KBM-7 (cell line): ENCODE measurements around the gene SDK1.
"Not testable (repeated sequence)": the region's sequence is repeated elsewhere in the genome, so short reads cannot be mapped to it uniquely, and the experiment has no call there.

ENCODE experiments used
- DNase-seq: peaks from one replicate; pipeline ENCODE4 v3.0.0-alpha.2; 2015
- in situ Hi-C: fragments of 300-500 bp; cut with MboI; formaldehyde crosslinking; loops from 2 replicates; pipeline ENCODE4 v1.14.3; 2020; ENCODE audit warnings: low sequenced_read_pairs, low pct_unique_long_range_greater_than_20kb, mixed read lengths

SDK1 gene

DNA sequence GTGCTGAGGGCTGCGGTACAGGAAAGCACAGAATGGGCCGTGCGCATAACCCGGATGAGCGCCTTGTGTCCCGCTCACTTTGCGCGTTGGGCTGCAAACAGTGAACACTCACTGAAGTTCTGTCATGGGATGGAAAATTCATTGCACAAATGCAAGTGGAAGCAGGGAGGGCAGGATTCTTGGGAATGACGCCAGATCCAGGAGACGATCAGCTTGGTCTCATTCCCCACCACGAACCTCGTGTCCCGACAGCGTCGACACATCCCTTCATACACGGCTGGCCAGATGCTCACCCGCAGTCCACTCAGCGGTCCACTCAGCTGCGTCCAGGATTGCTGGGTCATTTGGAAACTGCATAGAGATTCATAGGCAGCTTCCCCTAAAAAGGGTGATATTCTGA is 607.1 kb downstream of the SDK1 start:
- in situ Hi-C loops, result no loop called here
- DNase-seq, result no peak

DNA sequence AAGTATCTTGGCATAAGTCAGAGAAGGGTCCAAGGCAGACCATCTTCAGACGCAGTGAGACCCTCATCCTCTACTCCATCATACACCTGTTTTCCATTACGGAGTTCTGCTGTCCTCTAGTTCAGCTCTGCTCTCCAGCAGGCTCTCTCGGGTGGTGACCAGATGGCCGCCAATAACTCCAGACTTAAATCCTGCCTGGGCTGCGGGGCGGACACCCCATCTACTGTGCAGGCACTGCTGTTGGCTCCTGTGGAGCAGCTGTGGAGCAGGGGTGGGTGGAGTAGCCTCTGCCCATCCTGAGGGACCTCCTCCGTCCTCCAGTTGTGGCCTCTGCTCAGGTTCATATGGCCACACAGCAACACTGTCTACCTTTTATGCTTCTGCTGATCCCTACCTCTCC is 608.1 kb downstream of the SDK1 start:
- no peak for DNase-seq
- in situ Hi-C loops, result no loop called here

DNA sequence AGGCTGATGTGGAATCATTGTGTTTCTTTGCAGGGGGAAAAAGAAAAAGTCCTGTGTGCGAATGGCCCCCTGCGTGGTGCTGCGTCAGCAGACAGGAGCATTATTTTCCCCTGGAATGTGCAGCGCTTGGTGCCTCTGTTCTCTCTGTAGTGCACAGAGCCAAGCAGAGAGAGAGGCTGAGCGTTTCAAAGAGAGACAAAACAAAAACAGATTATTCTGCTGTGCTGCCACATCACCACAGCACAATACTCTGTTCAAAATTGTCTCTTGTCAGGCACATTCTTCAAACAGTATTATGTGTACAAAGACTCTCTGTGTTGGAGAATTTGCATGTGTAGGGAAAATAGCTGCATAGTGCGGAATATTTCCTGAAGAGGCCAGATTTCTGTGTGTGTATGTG is 609.0 kb downstream of the SDK1 start:
- no peak for DNase-seq
- in situ Hi-C loops, result no loop called here

DNA sequence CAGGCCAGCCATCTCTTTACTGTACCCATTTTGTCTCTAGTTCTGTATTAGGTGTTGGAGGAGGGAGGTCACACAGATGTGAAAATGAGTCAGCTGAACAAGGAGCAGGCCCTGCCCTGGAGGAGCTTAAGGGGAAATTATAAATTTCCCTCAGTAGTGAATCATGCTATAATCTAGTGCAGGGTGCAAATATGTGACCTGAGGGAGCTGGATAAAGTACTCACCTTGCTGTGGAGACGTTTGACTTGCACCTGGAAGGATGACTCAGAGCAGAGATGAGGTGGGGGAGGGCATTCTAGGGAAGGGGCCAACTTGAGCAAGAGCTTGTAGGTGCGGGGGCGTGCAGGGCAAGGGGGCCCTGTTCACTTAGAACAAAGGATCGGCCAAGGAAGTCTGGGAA is 610.6 kb downstream of the SDK1 start:
- DNase-seq, result no peak
- in situ Hi-C loops, result no loop called here

DNA sequence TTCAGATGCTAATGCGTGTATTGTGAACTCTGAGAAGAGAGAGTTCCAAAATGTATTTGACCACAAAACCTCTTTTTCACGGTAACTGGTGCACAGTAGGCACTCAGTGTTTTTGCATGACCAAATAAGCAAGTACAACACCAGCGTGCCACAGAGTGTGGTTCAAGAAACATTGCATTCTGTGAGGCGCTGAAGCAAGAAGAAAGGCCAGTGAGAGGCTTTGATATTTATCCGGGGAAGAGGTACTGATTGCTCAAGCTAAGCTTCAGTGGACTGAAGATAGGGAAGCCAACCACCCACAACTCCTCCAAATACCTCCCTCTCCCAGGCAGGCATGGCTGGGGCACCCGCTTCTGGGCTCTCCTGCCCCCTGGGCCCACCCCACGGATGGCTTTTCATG is 611.2 kb downstream of the SDK1 start:
- in situ Hi-C loops, result no loop called here

DNA sequence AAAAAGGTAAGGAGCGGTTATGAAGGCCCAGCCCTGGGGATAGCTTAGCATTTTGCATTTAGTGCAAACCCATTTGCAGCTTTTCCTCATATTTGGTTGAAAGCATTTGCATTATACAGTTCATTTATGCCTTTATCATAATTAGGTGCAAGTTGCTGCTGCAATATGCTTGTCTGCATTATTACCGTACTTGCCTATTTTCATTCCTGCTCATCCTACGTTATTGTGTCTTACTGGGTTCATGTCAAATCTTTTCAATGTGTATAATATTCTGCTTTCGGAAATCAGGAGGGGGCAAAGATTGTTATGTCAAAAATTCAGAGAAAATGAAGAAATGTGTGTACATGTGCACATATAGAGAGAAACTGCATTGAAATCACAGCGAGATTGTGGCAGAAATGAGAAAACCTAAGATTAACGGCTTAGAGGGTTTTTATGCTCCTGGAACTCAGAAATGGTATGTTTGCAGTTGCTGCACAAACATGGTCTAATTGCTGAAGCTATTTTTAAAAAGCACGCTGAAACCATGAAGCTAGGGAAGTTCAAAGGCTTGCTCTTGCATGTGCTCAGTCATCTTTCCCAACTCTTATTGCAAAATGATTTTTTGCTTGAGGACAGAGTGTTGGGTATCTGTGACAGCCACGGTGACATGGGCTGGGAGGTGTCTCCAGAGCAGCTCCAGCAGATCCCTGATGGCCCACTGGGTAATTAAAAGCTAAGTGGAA is 613.2 kb downstream of the SDK1 start:
- no peak for DNase-seq

More for the DNA sequence above, 611.2 kb downstream of the SDK1 start:
- DNase-seq, result no peak

DNA sequence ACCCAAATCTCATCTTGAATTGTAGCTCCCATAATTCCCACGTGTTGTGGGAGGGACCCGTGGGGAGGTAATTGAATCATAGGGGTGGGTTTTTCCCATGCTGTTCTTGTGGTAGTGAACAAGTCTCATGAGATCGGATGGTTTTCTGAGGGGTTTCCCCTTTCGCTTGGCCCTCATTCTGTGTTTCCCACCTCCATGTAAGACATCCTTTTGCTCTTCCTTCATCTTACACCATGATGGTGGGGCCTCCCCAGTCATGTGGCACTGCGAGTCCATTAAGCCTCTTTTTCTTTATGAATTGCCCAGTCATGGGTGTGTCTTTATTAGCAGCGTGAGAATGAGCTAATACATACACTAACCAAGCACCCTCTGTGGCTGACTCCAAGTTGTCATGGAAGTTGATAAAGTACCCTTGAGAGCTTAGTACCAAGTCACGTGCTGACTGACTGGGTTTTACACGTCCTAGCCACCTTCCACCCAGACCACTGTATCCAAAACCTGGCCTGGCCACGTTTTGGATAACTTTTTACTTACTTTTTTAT is 614.4 kb downstream of the SDK1 start:
- no peak for DNase-seq
- in situ Hi-C loops, result no loop called here

More for the DNA sequence above, 613.2 kb downstream of the SDK1 start:
- in situ Hi-C loops, result no loop called here

DNA sequence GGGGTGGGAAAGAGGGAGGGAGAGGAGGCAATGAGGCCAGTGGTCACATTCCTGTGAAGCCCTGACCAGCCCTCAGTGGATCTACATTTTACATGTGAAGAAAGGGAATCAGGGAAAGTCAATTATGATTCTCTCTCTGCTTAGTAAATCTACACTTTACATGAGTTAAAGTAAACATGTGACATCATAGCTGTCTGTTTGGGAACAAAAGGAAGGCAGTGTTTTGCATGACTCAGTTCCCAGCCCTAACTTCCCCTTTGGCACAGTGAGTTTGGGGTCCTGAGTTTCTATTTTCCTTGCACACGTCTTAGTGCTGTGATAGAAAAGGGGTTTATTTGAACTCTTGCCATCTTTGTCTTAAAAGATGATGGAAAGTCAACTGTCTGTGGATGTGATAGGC is 615.1 kb downstream of the SDK1 start:
- in situ Hi-C loops, result no loop called here
- DNase-seq, result no peak

DNA sequence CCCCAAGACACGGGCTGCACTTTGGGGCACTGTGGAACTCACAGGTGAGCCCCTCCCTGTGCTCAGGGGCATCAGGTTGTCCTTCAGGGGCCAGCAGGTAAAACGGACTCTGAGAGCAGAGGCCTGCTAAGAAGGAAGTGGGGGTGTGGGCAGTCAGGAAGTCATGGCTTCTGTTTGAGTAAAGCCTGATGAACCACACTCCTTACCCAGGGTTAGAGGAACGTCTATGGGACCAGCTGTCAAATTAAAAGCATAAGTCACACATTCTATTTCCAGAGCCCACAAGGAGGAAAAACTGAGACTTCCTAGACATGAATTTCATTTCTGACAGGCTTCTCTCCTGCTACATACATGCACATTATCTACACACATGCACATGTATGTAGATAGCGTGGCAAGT is 616.4 kb downstream of the SDK1 start:
- no peak for DNase-seq
- in situ Hi-C loops, result no loop called here

DNA sequence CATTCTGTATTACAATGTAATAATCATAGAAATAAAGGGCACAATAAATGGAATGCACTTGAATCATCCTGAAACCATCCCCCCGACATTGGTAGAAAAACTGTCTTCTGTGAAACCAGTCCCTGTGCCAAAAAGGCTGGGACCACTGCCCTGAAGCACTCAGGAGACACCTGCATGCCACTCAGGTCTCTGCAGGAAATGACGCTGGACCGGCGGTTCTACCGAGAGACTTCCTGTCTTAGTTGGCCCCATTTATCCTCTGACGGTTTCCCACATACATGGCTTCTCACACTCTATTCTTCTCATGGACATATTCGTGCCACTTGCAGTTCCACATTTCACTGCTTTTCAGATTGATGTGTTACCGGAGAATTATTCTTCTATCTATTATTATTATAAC is 617.5 kb downstream of the SDK1 start:
- DNase-seq, result no peak
- in situ Hi-C loops, result no loop called here

DNA sequence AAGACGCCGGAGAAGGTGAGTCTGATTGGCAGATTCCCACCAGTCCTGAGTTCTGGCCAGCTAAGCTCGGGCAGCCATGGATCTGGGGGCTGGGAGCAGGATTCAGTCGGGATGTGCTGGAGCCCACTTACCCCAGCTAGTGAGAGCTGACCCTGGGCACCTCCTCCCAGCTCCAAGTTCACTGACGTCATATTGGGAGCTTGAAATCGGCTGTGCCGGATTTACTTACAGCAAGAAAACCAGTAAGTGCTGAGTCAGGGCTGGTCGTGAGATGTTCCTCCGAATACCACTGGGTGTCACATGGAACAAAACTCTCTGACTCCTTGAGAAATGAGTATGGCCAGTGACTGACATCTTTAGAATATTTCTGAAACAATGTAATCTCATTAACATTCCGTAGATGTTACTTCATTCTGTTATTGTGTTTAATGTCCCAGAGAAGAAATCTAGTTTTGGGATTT is 621.2 kb downstream of the SDK1 start:
- peak; percentile 4 for DNase-seq
- in situ Hi-C loops, result no loop called here

DNA sequence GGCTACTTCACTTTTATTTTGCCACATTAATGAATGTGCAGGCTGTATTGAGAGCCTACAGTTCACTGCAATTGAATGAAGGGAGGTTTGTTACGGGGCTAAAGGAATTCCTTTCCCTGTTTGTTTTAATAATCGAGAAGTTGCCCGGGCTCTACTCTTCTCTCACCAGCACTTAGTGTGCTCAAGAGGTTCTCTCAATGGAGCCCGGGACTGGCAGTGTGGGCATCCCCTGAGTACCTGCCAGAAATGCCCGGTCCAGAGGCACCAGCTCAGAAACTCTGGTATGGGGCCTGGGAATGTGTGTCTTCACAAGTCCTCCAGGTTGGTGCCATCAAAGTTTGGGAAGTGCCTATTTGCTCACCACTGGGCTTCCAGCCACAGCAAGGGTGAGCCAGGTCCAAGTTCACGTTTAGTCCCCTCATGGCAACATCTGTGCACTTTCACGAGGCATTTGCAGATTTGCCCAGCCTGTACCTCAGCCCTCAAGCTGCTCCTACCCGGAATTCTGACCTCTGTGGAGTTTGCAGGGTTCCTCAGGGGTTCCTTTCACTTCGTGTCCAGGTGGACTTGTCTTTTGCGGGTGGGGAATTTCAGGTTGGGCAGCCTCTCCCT is 622.4 kb downstream of the SDK1 start:
- no peak for DNase-seq
- in situ Hi-C loops, result no loop called here

DNA sequence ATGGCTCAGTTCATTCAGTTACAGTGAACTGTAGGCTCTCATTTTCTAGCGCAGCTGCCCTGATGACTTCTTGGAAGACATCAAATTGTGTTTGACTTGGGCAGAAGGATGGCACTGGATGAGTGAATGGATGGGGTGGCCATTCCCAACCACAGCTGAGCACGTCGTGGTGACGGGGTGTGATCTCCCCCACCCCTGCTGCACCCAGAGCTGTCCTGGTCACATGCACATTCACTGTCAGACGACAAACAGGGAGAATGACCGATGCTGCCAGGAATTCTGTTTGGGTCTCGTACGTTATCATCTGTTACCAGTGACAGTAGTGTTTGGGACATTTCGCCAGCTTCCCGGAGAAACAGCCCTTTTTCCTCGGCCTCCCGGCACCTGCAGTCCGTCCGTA is 623.2 kb downstream of the SDK1 start:
- in situ Hi-C loops, result no loop called here
- DNase-seq, result no peak

DNA sequence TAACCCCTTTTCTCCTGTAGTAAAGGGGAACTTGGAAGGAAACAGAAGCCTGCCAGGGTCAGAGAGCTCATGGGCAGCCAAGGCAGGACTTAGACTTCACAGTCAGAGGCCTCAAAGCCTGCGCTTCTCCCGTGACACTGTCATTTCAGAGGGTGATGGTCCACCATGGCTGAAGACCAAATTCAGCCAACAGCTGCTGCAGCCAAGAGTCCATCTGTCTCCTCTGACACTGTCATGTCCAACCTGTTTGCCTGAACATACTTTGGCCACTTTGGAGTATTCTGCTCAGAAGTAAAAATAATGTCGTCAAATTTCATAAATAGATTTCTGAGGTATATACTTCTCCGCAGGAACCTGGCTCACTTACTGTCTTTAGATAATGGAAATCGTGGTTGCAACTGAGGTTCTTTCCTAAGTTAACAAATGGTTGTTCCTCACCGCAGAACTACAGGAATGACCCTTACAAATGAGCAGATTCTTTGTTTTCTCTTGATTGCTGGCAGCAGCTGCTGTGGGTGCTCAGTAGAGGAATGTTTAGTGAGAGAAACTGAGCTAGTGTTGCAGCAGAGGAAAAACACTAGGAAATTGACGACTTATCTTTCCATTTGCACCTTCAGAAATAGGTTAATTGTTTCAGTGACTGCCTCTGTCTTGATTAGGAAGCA is 626.5 kb downstream of the SDK1 start:
- DNase-seq, result no peak
- in situ Hi-C loops, result no loop called here

DNA sequence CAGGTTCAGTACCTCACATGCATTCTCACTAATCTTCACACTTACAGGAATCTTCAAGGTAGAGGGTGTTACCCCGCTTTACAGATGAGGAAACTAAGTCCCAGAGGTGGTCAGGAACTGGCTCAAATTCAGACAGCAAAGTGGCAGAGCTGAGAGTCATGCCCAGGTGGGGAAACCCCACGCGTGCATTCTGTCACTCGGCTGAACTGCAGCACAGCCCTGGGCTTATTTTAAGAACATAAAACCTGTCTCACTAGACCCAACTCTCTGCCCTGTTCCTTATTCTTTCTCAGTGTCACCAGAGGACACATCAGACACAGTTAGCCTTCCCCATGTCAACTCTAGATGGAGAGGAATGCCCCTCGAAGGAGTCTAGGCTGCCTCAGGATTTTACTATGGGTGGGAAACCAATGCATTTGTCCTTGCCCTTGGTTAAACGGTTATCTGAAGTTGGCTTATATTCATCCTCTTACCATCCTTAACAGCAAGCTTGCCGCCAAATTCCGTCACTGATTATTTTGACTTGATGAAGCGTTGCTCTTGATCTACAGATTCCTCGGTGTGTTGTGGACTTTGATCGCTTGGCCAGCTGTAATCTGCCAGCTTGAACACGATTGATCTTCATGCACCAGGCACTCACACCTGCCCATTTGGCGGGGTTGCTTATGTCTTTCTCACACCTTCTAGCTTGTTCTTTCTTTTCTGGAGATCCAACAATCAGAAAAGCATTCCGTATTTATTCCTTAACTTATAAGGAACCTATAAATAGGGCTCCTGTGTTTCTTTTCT is 627.9 kb downstream of the SDK1 start:
- DNase-seq, result no peak
- in situ Hi-C loops, result no loop called here

DNA sequence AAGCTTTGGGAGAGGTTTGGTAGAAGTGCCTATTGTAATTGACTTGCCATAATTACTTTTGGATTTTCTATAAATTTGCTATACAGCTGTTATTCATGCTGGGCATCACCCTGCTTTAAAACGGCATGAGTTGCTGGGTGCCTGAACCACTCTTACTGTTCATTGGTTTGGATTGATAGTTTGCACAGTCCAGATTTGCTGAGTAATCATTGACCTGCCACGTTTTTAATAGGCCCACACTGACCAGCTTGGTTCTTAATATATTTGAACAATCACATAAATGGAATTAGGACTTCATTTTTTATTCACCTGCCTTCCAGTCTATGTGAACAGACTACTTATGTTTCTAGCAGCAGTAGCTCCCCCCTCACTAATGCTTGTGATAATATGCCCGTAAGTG is 630.8 kb downstream of the SDK1 start:
- in situ Hi-C loops, result no loop called here

DNA sequence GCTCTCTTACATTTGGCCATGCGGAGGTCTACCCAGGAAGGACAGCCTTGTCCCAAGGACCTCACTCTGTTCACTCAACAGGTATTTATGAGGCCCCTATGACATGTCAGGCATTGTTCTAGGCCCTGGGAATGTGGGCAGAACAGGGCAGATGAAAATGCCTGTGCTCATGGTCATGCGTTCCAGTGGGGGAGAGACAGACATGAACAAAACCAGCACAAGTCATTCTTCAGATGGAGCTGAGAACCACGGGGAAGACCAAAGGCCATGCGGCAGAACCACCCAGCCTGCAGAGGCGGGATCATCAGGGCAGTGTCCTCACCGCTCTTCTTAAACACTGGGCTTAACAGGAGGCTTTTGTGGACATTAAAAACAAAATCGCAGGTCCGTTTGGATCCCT is 636.1 kb downstream of the SDK1 start:
- no peak for DNase-seq
- in situ Hi-C loops, result no loop called here

More for the DNA sequence above, 630.8 kb downstream of the SDK1 start:
- no peak for DNase-seq

DNA sequence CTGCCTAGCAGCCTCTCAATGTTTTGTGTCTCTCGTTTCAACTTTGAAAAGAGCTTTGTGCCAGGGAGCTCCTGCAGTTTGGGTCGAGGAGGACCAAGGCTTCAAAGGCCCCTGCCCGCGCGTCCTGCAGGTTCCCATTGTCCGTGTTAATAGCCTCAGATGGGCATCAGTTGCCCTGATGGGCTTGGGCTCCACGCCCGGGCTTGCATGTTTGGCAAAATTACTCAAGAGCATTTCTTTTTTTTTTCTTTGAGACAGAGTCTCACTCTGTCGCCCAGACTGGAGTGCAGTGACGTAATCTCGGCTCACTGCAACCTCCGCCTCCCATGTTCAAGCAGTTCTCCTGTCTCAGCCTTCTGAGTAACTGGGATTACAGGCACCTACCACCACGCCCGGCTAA is 636.6 kb downstream of the SDK1 start:
- DNase-seq, result no peak
- in situ Hi-C loops, result no loop called here

DNA sequence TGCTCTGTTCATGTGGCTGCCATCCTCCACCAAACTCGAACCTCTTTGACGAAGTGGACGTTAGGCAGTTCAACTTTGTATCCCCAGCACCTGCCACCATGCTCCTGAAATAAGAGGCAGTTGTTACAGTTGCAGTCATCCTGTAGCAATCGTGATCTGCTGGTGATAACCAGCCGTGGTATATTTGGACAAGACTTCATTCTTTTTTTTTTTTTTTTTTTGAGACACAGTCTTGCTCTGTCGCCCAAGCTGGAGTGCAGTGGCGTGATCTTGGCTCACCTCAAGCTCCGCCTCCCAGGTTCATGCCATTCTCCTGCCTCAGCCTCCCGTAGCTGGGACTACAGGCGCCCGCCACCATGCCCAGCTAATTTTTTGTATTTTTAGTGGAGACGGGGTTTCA is 640.7 kb downstream of the SDK1 start:
- DNase-seq, in situ Hi-C loops: not testable (repeated sequence)
